Keratinocyte (primary cell): Measurements from ENCODE around the gene HNRNPH3. TPM values are rescaled to one million over a fixed set of nuclear protein-coding genes. Genes with fewer than 3 reads are reported as not detected.
A peak's percentile ranks its signal among the peaks of the same experiment; 100 is the strongest.

Experiments used
- DNase-seq: peaks from one replicate; pipeline ENCODE4 v3.0.0-alpha.2; 2011; ENCODE audit warnings: low read depth, missing footprints, low spot score
- FAIRE-seq: peaks from 2 replicates; lab custom pipeline; 2011; peaks lifted over from hg19 to GRCh38; lab: Jason Lieb, UNC
- H2AFZ ChIP-seq: 2 replicates; pipeline ENCODE4 v1.6.0; 2012; ENCODE audit warnings: low read length, control low read depth, inconsistent platforms; ENCODE audit not compliant: control insufficient read depth
- H3K27ac ChIP-seq: 2 replicates; pipeline ENCODE4 v1.5.1; 2011; ENCODE audit warnings: low read length; ENCODE audit not compliant: control insufficient read depth, insufficient read depth
- H3K27me3 ChIP-seq: 3 replicates; pipeline ENCODE4 v1.6.0; 2011; ENCODE audit warnings: low read length; ENCODE audit not compliant: control insufficient read depth, insufficient read depth; ENCODE audit errors: extremely low read depth
- H3K36me3 ChIP-seq, 2 experiments: 2 replicates in 1 of 2; 3 replicates in 1 of 2; pipeline ENCODE4 v1.5.1; 2011; ENCODE audit warnings: low read length in 2 of 2, mild to moderate bottlenecking in 1 of 2; ENCODE audit not compliant: control insufficient read depth in 2 of 2, insufficient read depth in 2 of 2; ENCODE audit errors: extremely low read depth in 1 of 2
- H3K4me1 ChIP-seq: 3 replicates; pipeline ENCODE4 v1.5.1; 2011; ENCODE audit warnings: low read length; ENCODE audit not compliant: control insufficient read depth, insufficient read depth; ENCODE audit errors: extremely low read depth
- H3K4me2 ChIP-seq: 3 replicates; pipeline ENCODE4 v1.6.0; 2011; ENCODE audit warnings: low read depth, low read length; ENCODE audit not compliant: control insufficient read depth, insufficient read depth; ENCODE audit errors: extremely low read depth
- H3K4me3 ChIP-seq, 3 experiments: fragments of 200-600 bp in 1 of 3; sonication (generic) in 1 of 3; 2 replicates in 2 of 3; 3 replicates in 1 of 3; pipeline ENCODE4 v1.5.1; 2011 to 2016; ENCODE audit warnings: low read length in 3 of 3, mild to moderate bottlenecking in 3 of 3, control low read depth in 2 of 3, inconsistent platforms in 1 of 3, low read depth in 1 of 3, mixed read lengths in 1 of 3, mixed run types in 1 of 3, moderate library complexity in 1 of 3; ENCODE audit not compliant: control insufficient read depth in 2 of 3, insufficient read depth in 2 of 3; ENCODE audit errors: extremely low read depth in 1 of 3
- H3K79me2 ChIP-seq: 2 replicates; pipeline ENCODE4 v1.6.0; 2012; ENCODE audit warnings: low read length; ENCODE audit not compliant: control insufficient read depth, insufficient read depth
- H3K9ac ChIP-seq: 3 replicates; pipeline ENCODE4 v1.6.0; 2011; ENCODE audit warnings: low read length; ENCODE audit not compliant: control insufficient read depth, insufficient read depth; ENCODE audit errors: extremely low read depth
- H3K9me1 ChIP-seq: 3 replicates; pipeline ENCODE4 v1.6.0; 2011; ENCODE audit warnings: low read length; ENCODE audit not compliant: control insufficient read depth, insufficient read depth; ENCODE audit errors: extremely low read depth
- H3K9me3 ChIP-seq: 2 replicates; pipeline ENCODE4 v1.5.1; 2012; ENCODE audit warnings: low read depth, low read length; ENCODE audit not compliant: control insufficient read depth
- H4K20me1 ChIP-seq: 3 replicates; pipeline ENCODE4 v1.6.0; 2011; ENCODE audit warnings: low read length; ENCODE audit not compliant: control insufficient read depth, insufficient read depth; ENCODE audit errors: extremely low read depth
- EZH2 ChIP-seq: IDR thresholded peaks from one replicate; pipeline ENCODE4 v1.6.1; 2012; ENCODE audit warnings: inconsistent platforms, mild to moderate bottlenecking, low read length, moderate library complexity
- dilution Hi-C: fragments of 300-500 bp; cut with MboI; formaldehyde crosslinking; loops from one replicate; pipeline ENCODE4 v1.7.0; 2020; ENCODE audit warnings: low sequenced_read_pairs; ENCODE audit not compliant: extremely low pct_ligation_motif_present
- polyA plus RNA-seq, 5 experiments: library from polyadenylated mRNA; depleted of rRNA in 3 of 5; stranded (reverse) in 3 of 5; stranded (forward) in 1 of 5; unstranded in 1 of 5; fragments of >200 nt; gene quantifications; 1 replicate in 1 of 5; 2 replicates in 3 of 5; 3 replicates in 1 of 5; pipeline versions ENCODE4 v1.2.1 to v1.2.3, GENCODE V29; 2011 to 2012; ENCODE audit warnings: missing spikeins in 2 of 5, low read depth in 1 of 5, low replicate concordance in 1 of 5
- TF ChIP-seq, protein P1 (sequence below), 3 experiments: IDR thresholded peaks in 1 of 3; conservative IDR thresholded peaks in 1 of 3; optimal IDR thresholded peaks in 1 of 3; 2 replicates in 2 of 3; 3 replicates in 1 of 3; pipeline versions ENCODE3 to v1.5.1; 2011; ENCODE audit warnings: low read length in 3 of 3, mild to moderate bottlenecking in 3 of 3, moderate library complexity in 2 of 3, control low read depth in 1 of 3, inconsistent platforms in 1 of 3; ENCODE audit not compliant: insufficient read depth in 2 of 3; ENCODE audit errors: extremely low read depth in 1 of 3

HNRNPH3 gene
- polyA plus RNA-seq, 1 donor (not counting 4 experiments of a cell fraction or from before 2014, with no cell fraction given): 108 TPM

DNA sequence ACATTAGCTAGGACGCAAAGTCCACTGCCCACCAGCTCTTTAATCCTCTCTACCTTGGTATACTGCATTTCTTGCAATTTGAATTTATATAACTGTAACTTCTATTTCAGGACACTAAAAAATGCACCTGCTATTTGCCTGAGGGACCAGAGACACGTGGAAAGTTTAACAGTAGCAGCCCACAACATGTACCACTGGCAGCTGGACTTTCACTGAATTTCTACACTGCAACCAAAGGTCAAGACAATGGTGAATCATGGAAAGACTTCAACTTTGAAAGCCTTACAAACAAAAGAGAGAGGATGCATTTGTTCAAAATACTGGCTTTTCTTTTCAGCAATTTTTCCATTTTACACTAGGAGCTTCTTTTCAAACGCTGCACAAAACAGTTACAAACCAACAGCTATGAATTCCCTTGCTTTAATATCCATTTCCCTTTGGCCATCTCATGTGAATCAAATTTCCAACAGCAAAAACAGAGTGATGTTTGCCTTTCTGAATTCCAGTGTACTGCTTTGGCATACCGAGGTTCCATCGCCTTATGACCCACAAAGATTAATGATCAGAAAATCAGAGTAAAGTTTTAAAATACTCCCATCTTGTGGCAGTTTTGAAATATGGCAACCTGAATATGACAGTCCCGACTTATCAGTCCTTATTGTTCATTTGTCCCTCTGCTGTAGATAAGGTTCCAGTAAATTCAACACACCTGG lies 29.9 kb upstream of the HNRNPH3 start:
- no peak overlapping the region for H3K4me2 ChIP-seq
- peak; percentile 29 for FAIRE-seq
- H2AFZ ChIP-seq: no peak overlapping the region

GRCh38 chr10:68302503-68302823 lies 29.4 kb upstream of the HNRNPH3 start:
- H3K79me2 ChIP-seq: no peaks in the 10 kb centered on the region
- H3K9me3 ChIP-seq: no peaks in the 10 kb centered on the region
- FAIRE-seq: no peak
- H3K9me1 ChIP-seq: no peaks in the 10 kb centered on the region
- H3K27ac ChIP-seq: no peak overlapping the region
- no peaks in the 10 kb centered on the region for H3K36me3 ChIP-seq
- no peaks in the 10 kb centered on the region for H3K27me3 ChIP-seq
- no peak overlapping the region for H3K4me3 ChIP-seq
- dilution Hi-C loops: no loop called here
- H2AFZ ChIP-seq: no peak overlapping the region
- DNase-seq: no peak
- no peak overlapping the region for H3K4me2 ChIP-seq
- no peaks in the 10 kb centered on the region for H4K20me1 ChIP-seq
- TF ChIP-seq, protein P1, sequence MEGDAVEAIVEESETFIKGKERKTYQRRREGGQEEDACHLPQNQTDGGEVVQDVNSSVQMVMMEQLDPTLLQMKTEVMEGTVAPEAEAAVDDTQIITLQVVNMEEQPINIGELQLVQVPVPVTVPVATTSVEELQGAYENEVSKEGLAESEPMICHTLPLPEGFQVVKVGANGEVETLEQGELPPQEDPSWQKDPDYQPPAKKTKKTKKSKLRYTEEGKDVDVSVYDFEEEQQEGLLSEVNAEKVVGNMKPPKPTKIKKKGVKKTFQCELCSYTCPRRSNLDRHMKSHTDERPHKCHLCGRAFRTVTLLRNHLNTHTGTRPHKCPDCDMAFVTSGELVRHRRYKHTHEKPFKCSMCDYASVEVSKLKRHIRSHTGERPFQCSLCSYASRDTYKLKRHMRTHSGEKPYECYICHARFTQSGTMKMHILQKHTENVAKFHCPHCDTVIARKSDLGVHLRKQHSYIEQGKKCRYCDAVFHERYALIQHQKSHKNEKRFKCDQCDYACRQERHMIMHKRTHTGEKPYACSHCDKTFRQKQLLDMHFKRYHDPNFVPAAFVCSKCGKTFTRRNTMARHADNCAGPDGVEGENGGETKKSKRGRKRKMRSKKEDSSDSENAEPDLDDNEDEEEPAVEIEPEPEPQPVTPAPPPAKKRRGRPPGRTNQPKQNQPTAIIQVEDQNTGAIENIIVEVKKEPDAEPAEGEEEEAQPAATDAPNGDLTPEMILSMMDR (optimal IDR thresholded peaks at IDR 0.05 in 1 of 3, IDR thresholded peaks at IDR 0.05 in 1 of 3, conservative IDR thresholded peaks at IDR 0.05 in 1 of 3; ENCODE audit: extremely low read depth in 1 of 3, insufficient read depth in 2 of 3, low read length in 3 of 3): no peak
- no peak for TF ChIP-seq EZH2
- H3K4me1 ChIP-seq: no peaks in the 10 kb centered on the region
- H3K9ac ChIP-seq: no peak overlapping the region

More for the DNA sequence above, 29.9 kb upstream of the HNRNPH3 start:
- no peak for TF ChIP-seq EZH2
- TF ChIP-seq, protein P1 (optimal IDR thresholded peaks at IDR 0.05 in 1 of 3, IDR thresholded peaks at IDR 0.05 in 1 of 3, conservative IDR thresholded peaks at IDR 0.05 in 1 of 3; ENCODE audit: extremely low read depth in 1 of 3, insufficient read depth in 2 of 3, low read length in 3 of 3): peak in 2 of 3 experiments; percentile 39 to 47
- Histone ChIP-seq H3K36me3 (no peaks in the 10 kb centered on the region), H3K4me1 (no peaks in the 10 kb centered on the region), H3K79me2 (no peaks in the 10 kb centered on the region), H3K27ac (no peak overlapping the region), H4K20me1 (no peaks in the 10 kb centered on the region), H3K4me3 (no peak overlapping the region), H3K27me3 (no peaks in the 10 kb centered on the region), H3K9me3 (no peaks in the 10 kb centered on the region), H3K9ac (no peak overlapping the region), H3K9me1 (no peaks in the 10 kb centered on the region)
- dilution Hi-C loops: no loop called here
- DNase-seq: no peak
